Raji (cell line): ENCODE results near the gene CHRNE.

Experiments used
- POLR2A ChIP-seq: IDR thresholded peaks from 2 replicates; pipeline ENCODE4 v1.6.1; 2011; ENCODE audit warnings: low read depth, low read length, control low read depth; ENCODE audit not compliant: insufficient read depth

Gene CHRNE

DNA sequence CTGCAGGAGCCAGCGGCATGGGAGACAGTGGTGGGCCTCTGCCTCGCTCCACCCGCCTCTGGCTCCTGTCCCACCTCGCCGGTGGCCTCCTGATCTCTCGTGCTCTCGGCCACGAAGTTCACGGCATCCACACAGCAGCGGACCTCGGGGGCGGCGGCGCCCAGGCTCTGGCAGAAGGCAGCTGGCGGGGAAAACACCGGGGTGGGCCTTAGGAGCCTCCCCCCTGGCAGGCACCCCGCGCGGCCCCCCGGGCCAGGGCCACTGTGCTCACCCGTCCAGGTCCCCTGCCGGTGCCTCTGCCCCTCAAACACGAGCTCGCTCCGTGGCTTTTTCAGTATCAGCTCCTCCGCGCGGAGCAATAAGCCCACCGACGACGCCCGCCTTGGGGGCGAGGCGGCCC, 4.0 kb downstream of the CHRNE start:
- no peak for TF ChIP-seq POLR2A

DNA sequence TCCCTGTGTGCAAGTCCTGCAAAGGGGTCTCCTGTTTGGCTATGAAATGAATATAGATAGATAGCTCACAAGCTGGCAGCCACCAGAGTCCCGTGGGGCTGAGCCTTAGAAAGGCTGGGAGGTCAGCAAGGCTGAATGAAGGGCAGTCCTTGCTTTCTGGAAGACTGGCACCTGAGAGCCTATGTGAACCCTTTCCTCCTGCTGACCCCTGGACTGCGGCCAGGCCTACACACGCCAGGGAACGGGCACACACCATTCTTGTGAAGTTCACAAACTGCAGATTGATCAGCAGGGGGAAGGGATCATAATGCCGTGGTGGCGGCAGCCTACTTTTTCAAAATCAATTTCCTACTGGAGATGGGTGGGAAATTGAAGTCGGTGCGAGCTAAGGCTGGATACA, 4.5 kb downstream of the CHRNE start:
- TF ChIP-seq POLR2A, result no peak

- TF ChIP-seq POLR2A, result no peak
Observed at GRCh38 chr17:4897785-4898184, 5.1 kb downstream of the CHRNE start.

- no peak for TF ChIP-seq POLR2A
Observed at GRCh38 chr17:4897198-4897687, 5.7 kb downstream of the CHRNE start.

DNA sequence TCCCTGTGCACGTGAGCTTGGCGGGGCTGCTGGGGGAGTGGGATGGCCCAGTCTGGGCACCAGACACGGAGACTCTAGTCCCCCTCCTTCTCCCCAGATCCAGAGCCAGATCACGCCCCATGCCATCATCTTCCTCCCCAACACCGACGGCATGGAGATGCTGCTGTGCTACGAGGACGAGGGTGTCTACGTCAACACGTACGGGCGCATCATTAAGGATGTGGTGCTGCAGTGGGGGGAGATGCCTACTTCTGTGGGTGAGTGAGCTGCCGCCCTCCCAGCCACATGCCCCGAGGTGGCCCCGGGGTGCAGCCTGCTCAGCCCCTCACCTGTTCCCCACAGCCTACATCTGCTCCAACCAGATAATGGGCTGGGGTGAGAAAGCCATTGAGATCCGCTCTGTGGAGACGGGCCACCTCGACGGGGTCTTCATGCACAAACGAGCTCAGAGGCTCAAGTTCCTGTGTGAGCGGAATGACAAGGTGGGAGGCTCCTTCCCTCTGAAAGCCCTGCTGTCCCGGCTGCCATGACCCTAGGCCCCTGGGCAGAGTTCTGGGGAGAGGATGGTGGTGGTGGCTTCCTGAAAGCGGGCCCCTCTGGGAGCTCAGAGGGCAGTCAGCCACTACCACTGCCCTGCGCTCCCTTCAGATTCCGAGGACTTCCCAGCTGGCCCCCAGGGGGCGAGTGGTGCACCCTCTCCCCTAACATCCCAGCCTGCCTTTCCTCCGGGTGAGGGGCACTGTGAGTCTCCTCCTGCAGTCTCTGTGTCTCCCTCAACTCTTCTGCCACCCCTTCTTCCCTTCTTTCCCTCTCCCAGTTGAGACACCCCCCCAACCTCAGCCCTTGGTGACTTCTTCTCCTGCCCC, 6.3 kb downstream of the CHRNE start:
- no peak for TF ChIP-seq POLR2A

DNA sequence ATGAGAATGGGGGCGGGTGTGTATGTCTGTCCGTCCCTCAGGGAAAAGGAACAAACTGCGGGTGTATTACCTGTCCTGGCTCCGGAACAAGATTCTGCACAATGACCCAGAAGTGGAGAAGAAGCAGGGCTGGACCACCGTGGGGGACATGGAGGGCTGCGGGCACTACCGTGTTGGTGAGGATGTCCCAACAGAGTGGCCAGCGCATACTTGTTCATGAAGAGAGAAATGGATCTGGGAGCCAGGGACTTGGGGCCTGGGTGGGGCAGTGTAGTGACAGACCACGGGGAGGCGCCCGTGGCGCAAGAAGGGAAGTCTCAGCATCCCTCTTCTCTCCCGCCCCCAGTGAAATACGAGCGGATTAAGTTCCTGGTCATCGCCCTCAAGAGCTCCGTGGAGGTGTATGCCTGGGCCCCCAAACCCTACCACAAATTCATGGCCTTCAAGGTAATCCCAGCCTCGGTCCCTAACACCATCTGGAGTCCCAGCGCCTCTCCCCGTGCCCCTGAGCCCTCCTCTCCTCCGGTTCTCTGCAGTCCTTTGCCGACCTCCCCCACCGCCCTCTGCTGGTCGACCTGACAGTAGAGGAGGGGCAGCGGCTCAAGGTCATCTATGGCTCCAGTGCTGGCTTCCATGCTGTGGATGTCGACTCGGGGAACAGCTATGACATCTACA, 7.1 kb downstream of the CHRNE start:
- TF ChIP-seq POLR2A, result no peak

GRCh38 chr17:4895121-4895520, 7.8 kb downstream of the CHRNE start:
- TF ChIP-seq POLR2A, result no peak

DNA sequence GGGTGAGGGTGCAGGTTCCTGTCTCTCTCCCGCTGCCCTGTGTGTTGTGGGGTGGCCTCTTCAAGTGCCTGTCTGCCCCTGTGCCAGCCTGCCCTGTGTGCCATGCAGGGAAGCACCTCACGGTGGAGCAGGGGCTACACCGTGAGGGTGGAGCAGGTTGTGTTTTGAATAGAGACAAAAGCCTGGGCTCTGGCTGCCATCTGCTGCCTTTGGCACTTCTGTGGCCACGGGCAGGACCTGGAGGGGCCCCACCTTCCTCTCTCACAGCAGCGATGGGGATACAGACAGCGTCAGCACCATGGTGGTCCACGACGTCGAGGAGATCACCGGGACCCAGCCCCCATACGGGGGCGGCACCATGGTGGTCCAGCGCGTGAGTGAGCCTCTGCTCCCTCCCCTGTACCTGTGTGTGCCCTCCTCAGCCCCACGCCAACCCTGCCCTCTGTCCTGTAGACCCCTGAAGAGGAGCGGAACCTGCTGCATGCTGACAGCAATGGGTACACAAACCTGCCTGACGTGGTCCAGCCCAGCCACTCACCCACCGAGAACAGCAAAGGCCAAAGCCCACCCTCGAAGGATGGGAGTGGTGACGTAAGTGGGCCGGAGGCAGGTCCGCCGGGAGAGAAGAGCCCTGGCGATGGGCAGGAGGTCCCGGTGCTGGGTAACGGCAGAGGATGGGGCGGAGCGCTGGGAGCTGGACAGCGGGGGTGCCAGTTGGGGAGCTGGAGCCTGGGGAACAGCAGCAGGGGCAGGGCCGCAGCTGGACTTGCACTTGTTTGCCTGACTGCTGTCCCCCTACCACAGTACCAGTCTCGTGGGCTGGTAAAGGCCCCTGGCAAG, 9.0 kb downstream of the CHRNE start:
- no peak for TF ChIP-seq POLR2A

- no peak for TF ChIP-seq POLR2A
Observed at GRCh38 chr17:4893272-4893671, 9.6 kb downstream of the CHRNE start.

GRCh38 chr17:4892499-4893221, 10.2 kb downstream of the CHRNE start:
- TF ChIP-seq POLR2A, result no peak

- no peak for TF ChIP-seq POLR2A
Observed at GRCh38 chr17:4891411-4892410, 11.2 kb downstream of the CHRNE start.

DNA sequence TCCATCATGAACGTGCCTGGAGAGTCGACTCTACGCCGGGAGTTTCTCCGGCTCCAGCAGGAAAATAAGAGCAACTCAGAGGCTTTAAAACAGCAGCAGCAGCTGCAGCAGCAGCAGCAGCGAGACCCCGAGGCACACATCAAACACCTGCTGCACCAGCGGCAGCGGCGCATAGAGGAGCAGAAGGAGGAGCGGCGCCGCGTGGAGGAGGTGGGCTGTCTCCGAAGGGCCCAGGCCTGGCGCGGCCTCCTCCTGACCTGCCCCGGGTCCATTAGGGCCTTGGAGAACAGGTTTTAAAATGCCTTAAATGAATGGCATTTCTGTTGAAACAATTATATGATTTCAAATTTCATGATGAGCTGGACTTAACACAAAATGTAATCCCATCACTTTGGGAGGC, 15.3 kb downstream of the CHRNE start:
- no peak for TF ChIP-seq POLR2A

DNA sequence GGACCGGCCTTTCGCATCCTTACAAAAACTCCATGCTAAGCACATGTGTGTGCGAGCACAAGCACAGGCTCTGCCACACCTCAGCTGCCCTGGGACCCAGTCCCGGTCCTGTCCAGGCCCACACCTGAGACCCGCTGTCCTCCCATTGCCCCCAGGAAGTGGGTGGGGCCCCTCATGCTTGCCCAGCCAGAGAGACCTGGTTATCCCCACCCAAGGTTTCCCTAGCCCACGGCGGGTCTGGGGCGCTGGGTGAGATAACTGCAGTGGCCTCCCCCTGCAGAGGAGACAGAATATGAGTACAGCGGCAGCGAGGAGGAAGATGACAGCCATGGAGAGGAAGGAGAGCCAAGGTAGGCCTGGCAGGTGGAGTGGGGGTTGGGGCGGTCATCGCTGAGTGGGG, 16.1 kb downstream of the CHRNE start:
- TF ChIP-seq POLR2A, result no peak

GRCh38 chr17:4884489-4884888, 18.4 kb downstream of the CHRNE start:
- no peak for TF ChIP-seq POLR2A
